ENCODE data around the gene ZFYVE27. TPM values are rescaled to one million over a fixed set of nuclear protein-coding genes. Genes with fewer than 3 reads are reported as not detected.

ZFYVE27 gene
- total RNA-seq, 6 experiments from 2014 or later, result 16.6 to 23.0 (median 18.3) TPM

GRCh38 chr10:97777143-97777542, 40.2 kb downstream of the ZFYVE27 start:
- Mint-ChIP-seq H3K4me1 (ENCODE audit: low read depth) (peaks cover 3% of the 10 kb centered on the region), H3K27me3 (ENCODE audit: insufficient read depth) (peaks cover 72% of the 10 kb centered on the region), H3K4me3 (no peak overlapping the region), H3K9me3 (no peaks in the 10 kb centered on the region), H3K27ac (no peak overlapping the region), H3K36me3 (ENCODE audit: low read depth) (no peaks in the 10 kb centered on the region)
- no peak for DNase-seq
- no peak for TF ChIP-seq CTCF (IDR thresholded peaks at IDR 0.05)

GRCh38 chr10:97778452-97779302, 41.7 kb downstream of the ZFYVE27 start:
- no peaks in the 10 kb centered on the region for H3K9me3 Mint-ChIP-seq
- no peak overlapping the region for H3K4me3 Mint-ChIP-seq
- H3K4me1 Mint-ChIP-seq (ENCODE audit: low read depth), result no peaks in the 10 kb centered on the region
- TF ChIP-seq CTCF (IDR thresholded peaks at IDR 0.05), result no peak
- H3K36me3 Mint-ChIP-seq (ENCODE audit: low read depth), result no peaks in the 10 kb centered on the region
- H3K27ac Mint-ChIP-seq, result no peak overlapping the region
- peaks cover 60% of the 10 kb centered on the region for H3K27me3 Mint-ChIP-seq (ENCODE audit: insufficient read depth)
- DNase-seq, result no peak

- no peaks in the 10 kb centered on the region for H3K9me3 Mint-ChIP-seq
Observed at GRCh38 chr10:97779492-97779891, 42.6 kb downstream of the ZFYVE27 start.

GRCh38 chr10:97779975-97780374, 43.0 kb downstream of the ZFYVE27 start:
- H3K4me3 Mint-ChIP-seq, result no peak overlapping the region
- H3K27ac Mint-ChIP-seq, result no peak overlapping the region
- H3K4me1 Mint-ChIP-seq (ENCODE audit: low read depth), result no peaks in the 10 kb centered on the region
- H3K27me3 Mint-ChIP-seq (ENCODE audit: insufficient read depth), result peaks cover 55% of the 10 kb centered on the region
- TF ChIP-seq CTCF (IDR thresholded peaks at IDR 0.05), result no peak
- no peaks in the 10 kb centered on the region for H3K36me3 Mint-ChIP-seq (ENCODE audit: low read depth)
- no peaks in the 10 kb centered on the region for H3K9me3 Mint-ChIP-seq
- no peak for DNase-seq

More at GRCh38 chr10:97779492-97779891, 42.6 kb downstream of the ZFYVE27 start:
- no peak for DNase-seq
- H3K4me1 Mint-ChIP-seq (ENCODE audit: low read depth), result no peaks in the 10 kb centered on the region
- no peak overlapping the region for H3K27ac Mint-ChIP-seq
- H3K36me3 Mint-ChIP-seq (ENCODE audit: low read depth), result no peaks in the 10 kb centered on the region
- no peak overlapping the region for H3K4me3 Mint-ChIP-seq
- H3K27me3 Mint-ChIP-seq (ENCODE audit: insufficient read depth), result peaks cover 57% of the 10 kb centered on the region
- no peak for TF ChIP-seq CTCF (IDR thresholded peaks at IDR 0.05)

- Mint-ChIP-seq H3K27ac (no peak overlapping the region), H3K27me3 (ENCODE audit: insufficient read depth) (peaks cover 48% of the 10 kb centered on the region), H3K9me3 (no peaks in the 10 kb centered on the region), H3K4me3 (no peak overlapping the region), H3K4me1 (ENCODE audit: low read depth) (no peaks in the 10 kb centered on the region), H3K36me3 (ENCODE audit: low read depth) (no peaks in the 10 kb centered on the region)
- no peak for DNase-seq
- no peak for TF ChIP-seq CTCF (IDR thresholded peaks at IDR 0.05)
Observed at GRCh38 chr10:97780841-97781617, 44.1 kb downstream of the ZFYVE27 start.
